ENCODE measurements around the gene FAP.

Gene FAP

GRCh38 chr2:162126527-162126926 is 116.7 kb downstream of the FAP start:
- no peak for DNase-seq (ENCODE audit: low read depth in 3 of 3)

- no peak for DNase-seq (ENCODE audit: low read depth in 3 of 3)
These were observed 117.1 kb downstream of the FAP start for GRCh38 chr2:162126111-162126519.

- no peak for DNase-seq (ENCODE audit: low read depth in 3 of 3)
These were observed 118.1 kb downstream of the FAP start for GRCh38 chr2:162125138-162125537.

GRCh38 chr2:162123806-162124758 is 119.2 kb downstream of the FAP start:
- DNase-seq (ENCODE audit: low read depth in 3 of 3), result no peak

Measured in stimulated activated CD4-positive, alpha-beta T cell treated with anti-CD3 and anti-CD28 coated beads, TNF-alpha, amount 100 ng/mL, for 48 hours (primary cell).